ELF-1 (cell line): ENCODE results near the gene KIAA0753.

ENCODE experiments used
- DNase-seq: peaks from one replicate; pipeline ENCODE4 v3.0.0-alpha.2; 2016; ENCODE audit warnings: low read depth, low spot score

KIAA0753 gene

GRCh38 chr17:6640536-6641246 is at the start of gene KIAA0753, which contains the start of gene TXNDC17:
Gene KIAA0753, minus strand, starts transcription at chr17:6640711. Its CDS starts 5,608 bp downstream, at chr17:6635103.
Gene TXNDC17, plus strand, starts transcription at chr17:6641060. Its CDS starts 23 bp downstream, at chr17:6641083.
- DNase-seq, result peak; percentile 96

GRCh38 chr17:6688944-6689343 is 48.4 kb upstream of the KIAA0753 start:
- no peak for DNase-seq

GRCh38 chr17:6686026-6686425 is 45.5 kb upstream of the KIAA0753 start:
- DNase-seq, result no peak

GRCh38 chr17:6684881-6685767 is 44.6 kb upstream of the KIAA0753 start:
- no peak for DNase-seq

GRCh38 chr17:6684460-6684783 is 43.9 kb upstream of the KIAA0753 start:
- DNase-seq, result peak; percentile 26

GRCh38 chr17:6683730-6684459 is 43.4 kb upstream of the KIAA0753 start:
- no peak for DNase-seq

- DNase-seq, result no peak
Measured at GRCh38 chr17:6683081-6683684, 42.7 kb upstream of the KIAA0753 start.

GRCh38 chr17:6682339-6682738 is 41.8 kb upstream of the KIAA0753 start:
- no peak for DNase-seq

GRCh38 chr17:6681671-6682070 is 41.2 kb upstream of the KIAA0753 start:
- DNase-seq, result no peak

GRCh38 chr17:6681176-6681575 is 40.7 kb upstream of the KIAA0753 start:
- DNase-seq, result no peak

- no peak for DNase-seq
Measured at GRCh38 chr17:6679241-6679640, 38.7 kb upstream of the KIAA0753 start.

GRCh38 chr17:6677946-6678345 is 37.4 kb upstream of the KIAA0753 start:
- DNase-seq, result no peak

GRCh38 chr17:6677158-6677831 is 36.8 kb upstream of the KIAA0753 start:
- DNase-seq, result peak; percentile 14

GRCh38 chr17:6676802-6677157 is 36.3 kb upstream of the KIAA0753 start:
- no peak for DNase-seq

- DNase-seq, result no peak
Measured at GRCh38 chr17:6675201-6675825, 34.8 kb upstream of the KIAA0753 start.

GRCh38 chr17:6674586-6674985 is 34.1 kb upstream of the KIAA0753 start:
- DNase-seq, result no peak

- DNase-seq, result no peak
Measured at GRCh38 chr17:6671431-6671830, 30.9 kb upstream of the KIAA0753 start.

GRCh38 chr17:6670999-6671398 is 30.5 kb upstream of the KIAA0753 start:
- no peak for DNase-seq

- DNase-seq, result no peak
Measured at GRCh38 chr17:6670571-6670970, 30.1 kb upstream of the KIAA0753 start.

GRCh38 chr17:6669479-6670212 is 29.1 kb upstream of the KIAA0753 start:
- no peak for DNase-seq
